GM23248 (cell line): Measurements from ENCODE around the gene GOLIM4.

Experiments used
- EZH2 ChIP-seq: fragments of 200-600 bp; sonication (generic); IDR thresholded peaks from 2 replicates; pipeline ENCODE4 v1.6.1; 2018; ENCODE audit warnings: antibody characterized with exemption, mild to moderate bottlenecking; ENCODE audit not compliant: insufficient read depth, poor library complexity, severe bottlenecking
- EZH2phosphoT487 ChIP-seq: fragments of 200-600 bp; sonication (generic); IDR thresholded peaks from 2 replicates; pipeline ENCODE4 v1.6.1; 2018; ENCODE audit warnings: antibody characterized with exemption, moderate library complexity, mild to moderate bottlenecking, low read depth; ENCODE audit not compliant: insufficient read depth

DNA sequence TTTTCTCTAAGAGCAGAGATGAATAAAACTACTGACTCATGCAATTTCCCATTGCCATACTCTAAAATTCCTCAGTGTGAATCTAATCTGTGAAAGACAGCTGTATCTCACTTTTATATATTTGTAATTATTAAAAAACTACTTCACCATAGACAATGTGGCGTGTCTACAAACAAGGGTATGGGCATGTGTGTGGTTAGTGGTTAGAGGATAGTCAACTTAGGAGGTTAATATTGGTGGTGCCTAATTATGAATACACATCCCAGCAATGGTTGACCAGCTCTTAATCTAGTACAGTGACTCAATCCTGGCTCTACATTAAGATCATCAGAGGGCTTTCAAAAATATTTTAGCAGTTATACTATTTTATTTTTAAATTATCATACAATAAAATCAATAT is 94.5 kb downstream of the GOLIM4 start:
- TF ChIP-seq EZH2: no peak
- TF ChIP-seq EZH2phosphoT487: no peak
